GM18507 (cell line): Measurements from ENCODE around the gene CEP135.
"Not testable (repeated sequence)": the region's sequence is repeated elsewhere in the genome, so short reads cannot be mapped to it uniquely, and the experiment has no call there.

Experiments used
- DNase-seq: peaks from one replicate; pipeline ENCODE4 v3.0.0; 2011; ENCODE audit warnings: low read depth; ENCODE audit not compliant: insufficient read length; ENCODE audit errors: extremely low spot score
- FAIRE-seq: peaks from 2 replicates; lab custom pipeline; 2011; peaks lifted over from hg19 to GRCh38; lab: Jason Lieb, UNC

Gene CEP135

GRCh38 chr4:55948726-55949481, at the start of gene CEP135:
CEP135 (plus strand) TSS chr4:55948945; CDS start chr4:55952131, 3,186 bp downstream.
- peak; percentile 73 for DNase-seq
- peak; percentile 91 for FAIRE-seq

- no peak for DNase-seq
Measured at GRCh38 chr4:55902677-55903076, 46.1 kb upstream of the CEP135 start.

GRCh38 chr4:55903577-55903976, 45.2 kb upstream of the CEP135 start:
- FAIRE-seq = no peak

More at GRCh38 chr4:55902677-55903076, 46.1 kb upstream of the CEP135 start:
- no peak for FAIRE-seq

GRCh38 chr4:55904576-55904975, 44.2 kb upstream of the CEP135 start:
- no peak for FAIRE-seq
- no peak for DNase-seq

More at GRCh38 chr4:55903577-55903976, 45.2 kb upstream of the CEP135 start:
- no peak for DNase-seq

- no peak for DNase-seq
- no peak for FAIRE-seq
Measured at GRCh38 chr4:55906323-55906722, 42.4 kb upstream of the CEP135 start.

- no peak for DNase-seq
- FAIRE-seq = no peak
Measured at GRCh38 chr4:55906989-55907388, 41.8 kb upstream of the CEP135 start.

GRCh38 chr4:55907469-55907868, 41.3 kb upstream of the CEP135 start:
- FAIRE-seq = no peak
- DNase-seq = no peak

- no peak for DNase-seq
- FAIRE-seq = no peak
Measured at GRCh38 chr4:55910140-55910539, 38.6 kb upstream of the CEP135 start.

GRCh38 chr4:55912249-55912648, 36.5 kb upstream of the CEP135 start:
- no peak for DNase-seq
- FAIRE-seq = no peak

GRCh38 chr4:55920571-55920970, 28.2 kb upstream of the CEP135 start:
- no peak for DNase-seq
- no peak for FAIRE-seq

- FAIRE-seq = no peak
Measured at GRCh38 chr4:55921093-55921492, 27.7 kb upstream of the CEP135 start.

GRCh38 chr4:55925241-55925640, 23.5 kb upstream of the CEP135 start:
- FAIRE-seq = no peak
- DNase-seq = no peak

More at GRCh38 chr4:55921093-55921492, 27.7 kb upstream of the CEP135 start:
- no peak for DNase-seq

- FAIRE-seq (no peak), DNase-seq (no peak)
Measured at GRCh38 chr4:55926610-55927009, 22.1 kb upstream of the CEP135 start.

GRCh38 chr4:55927803-55928437, 20.8 kb upstream of the CEP135 start:
- FAIRE-seq (no peak), DNase-seq (no peak)

- DNase-seq (no peak), FAIRE-seq (no peak)
Measured at GRCh38 chr4:55928846-55929245, 19.9 kb upstream of the CEP135 start.

- FAIRE-seq = no peak
- DNase-seq = no peak
Measured at GRCh38 chr4:55931043-55931442, 17.7 kb upstream of the CEP135 start.

GRCh38 chr4:55931833-55932232, 16.9 kb upstream of the CEP135 start:
- no peak for FAIRE-seq
- no peak for DNase-seq

GRCh38 chr4:55932511-55932910, 16.2 kb upstream of the CEP135 start:
- DNase-seq (no peak), FAIRE-seq (no peak)

GRCh38 chr4:55933611-55934010, 15.1 kb upstream of the CEP135 start:
- FAIRE-seq (no peak), DNase-seq (no peak)

GRCh38 chr4:55935907-55936306, 12.8 kb upstream of the CEP135 start:
- not testable (repeated sequence) for DNase-seq, FAIRE-seq

GRCh38 chr4:55938481-55938880, 10.3 kb upstream of the CEP135 start:
- no peak for DNase-seq

More at GRCh38 chr4:55938481-55938880, 10.3 kb upstream of the CEP135 start:
- FAIRE-seq = no peak
